ENCODE results near the gene ABL2. TPM values are rescaled to one million over a fixed set of nuclear protein-coding genes. Genes with fewer than 3 reads are reported as not detected.
"Not testable (repeated sequence)": the region's sequence is repeated elsewhere in the genome, so short reads cannot be mapped to it uniquely, and the experiment has no call there.

Gene ABL2
- total RNA-seq, 1 donor from 2014 or later: 77.1 TPM

GRCh38 chr1:179168536-179168935 is 60.9 kb downstream of the ABL2 start:
- no peak for DNase-seq

GRCh38 chr1:179167955-179168354 is 61.5 kb downstream of the ABL2 start:
- no peak for DNase-seq

- DNase-seq: no peak
Observed at GRCh38 chr1:179167418-179167777, 62.1 kb downstream of the ABL2 start.

- DNase-seq: no peak
Observed at GRCh38 chr1:179166663-179167417, 62.6 kb downstream of the ABL2 start.

- DNase-seq: peak; percentile 75
Observed at GRCh38 chr1:179164494-179164893, 65.0 kb downstream of the ABL2 start.

GRCh38 chr1:179156708-179157107 is 72.8 kb downstream of the ABL2 start:
- DNase-seq: no peak

- no peak for DNase-seq
Observed at GRCh38 chr1:179156026-179156425, 73.5 kb downstream of the ABL2 start.

- no peak for DNase-seq
Observed at GRCh38 chr1:179155615-179156014, 73.9 kb downstream of the ABL2 start.

GRCh38 chr1:179154437-179154836 is 75.0 kb downstream of the ABL2 start:
- no peak for DNase-seq

- peak; percentile 84 for DNase-seq
Observed at GRCh38 chr1:179153217-179153616, 76.3 kb downstream of the ABL2 start.

- no peak for DNase-seq
Observed at GRCh38 chr1:179151908-179152682, 77.4 kb downstream of the ABL2 start.

- peak; percentile 32 for DNase-seq
Observed at GRCh38 chr1:179146911-179147310, 82.6 kb downstream of the ABL2 start.

- peak; percentile 58 for DNase-seq
Observed at GRCh38 chr1:179146476-179146875, 83.0 kb downstream of the ABL2 start.

GRCh38 chr1:179145521-179145920 is 84.0 kb downstream of the ABL2 start:
- DNase-seq: no peak

GRCh38 chr1:179144626-179145025 is 84.9 kb downstream of the ABL2 start:
- DNase-seq: no peak

GRCh38 chr1:179143322-179143721 is 86.2 kb downstream of the ABL2 start:
- DNase-seq: peak; percentile 69

GRCh38 chr1:179142889-179143299 is 86.6 kb downstream of the ABL2 start:
- DNase-seq: peak; percentile 98

GRCh38 chr1:179141592-179142251 is 87.8 kb downstream of the ABL2 start:
- peak; percentile 82 for DNase-seq

GRCh38 chr1:179138755-179139154 is 90.7 kb downstream of the ABL2 start:
- not testable (repeated sequence) for DNase-seq

- DNase-seq: no peak
Observed at GRCh38 chr1:179137617-179138255, 91.7 kb downstream of the ABL2 start.

- not testable (repeated sequence) for DNase-seq
Observed at GRCh38 chr1:179135707-179136106, 93.8 kb downstream of the ABL2 start.

GRCh38 chr1:179135168-179135567 is 94.3 kb downstream of the ABL2 start:
- DNase-seq: not testable (repeated sequence)

Measured in dermis blood vessel endothelial cell (primary cell).